WTC11 (cell line): ENCODE measurements around the gene ASCC1.

ENCODE experiments used
- JUN ChIP-seq: sonication (generic); formaldehyde crosslinking; IDR thresholded peaks from 2 replicates; pipeline ENCODE4 v1.8.0; 2023; ENCODE audit warnings: mild to moderate bottlenecking, missing genetic modification reagents
- MXD4 ChIP-seq: fragments of 250-450 bp; sonication (Bioruptor Pico); IDR thresholded peaks from 2 replicates; pipeline ENCODE4 v1.8.0; 2021; ENCODE audit warnings: mild to moderate bottlenecking, moderate library complexity, borderline replicate concordance
- SMAD4 ChIP-seq: sonication (generic); formaldehyde crosslinking; IDR thresholded peaks from 2 replicates; pipeline ENCODE4 v1.8.0; 2022; ENCODE audit warnings: mild to moderate bottlenecking, missing genetic modification reagents
- ZBTB21 ChIP-seq: sonication (generic); formaldehyde crosslinking; IDR thresholded peaks from 2 replicates; pipeline ENCODE4 v1.8.1; 2023; ENCODE audit warnings: mild to moderate bottlenecking, missing genetic modification reagents, borderline replicate concordance
- ZNF512 ChIP-seq: sonication (generic); formaldehyde crosslinking; IDR thresholded peaks from 2 replicates; pipeline ENCODE4 v1.8.1; 2022; ENCODE audit warnings: missing genetic modification reagents, borderline replicate concordance
- TF ChIP-seq, protein P1 (sequence below): fragments of 200-600 bp; IDR thresholded peaks from 2 replicates; pipeline ENCODE4 v1.8.0; 2022; ENCODE audit warnings: antibody characterized with exemption
- TF ChIP-seq, protein P2 (sequence below): sonication (generic); formaldehyde crosslinking; IDR thresholded peaks from 2 replicates; pipeline ENCODE4 v1.8.0; 2022; ENCODE audit warnings: mild to moderate bottlenecking, missing genetic modification reagents

- TF ChIP-seq, protein P1, sequence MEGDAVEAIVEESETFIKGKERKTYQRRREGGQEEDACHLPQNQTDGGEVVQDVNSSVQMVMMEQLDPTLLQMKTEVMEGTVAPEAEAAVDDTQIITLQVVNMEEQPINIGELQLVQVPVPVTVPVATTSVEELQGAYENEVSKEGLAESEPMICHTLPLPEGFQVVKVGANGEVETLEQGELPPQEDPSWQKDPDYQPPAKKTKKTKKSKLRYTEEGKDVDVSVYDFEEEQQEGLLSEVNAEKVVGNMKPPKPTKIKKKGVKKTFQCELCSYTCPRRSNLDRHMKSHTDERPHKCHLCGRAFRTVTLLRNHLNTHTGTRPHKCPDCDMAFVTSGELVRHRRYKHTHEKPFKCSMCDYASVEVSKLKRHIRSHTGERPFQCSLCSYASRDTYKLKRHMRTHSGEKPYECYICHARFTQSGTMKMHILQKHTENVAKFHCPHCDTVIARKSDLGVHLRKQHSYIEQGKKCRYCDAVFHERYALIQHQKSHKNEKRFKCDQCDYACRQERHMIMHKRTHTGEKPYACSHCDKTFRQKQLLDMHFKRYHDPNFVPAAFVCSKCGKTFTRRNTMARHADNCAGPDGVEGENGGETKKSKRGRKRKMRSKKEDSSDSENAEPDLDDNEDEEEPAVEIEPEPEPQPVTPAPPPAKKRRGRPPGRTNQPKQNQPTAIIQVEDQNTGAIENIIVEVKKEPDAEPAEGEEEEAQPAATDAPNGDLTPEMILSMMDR, result no peak
- TF ChIP-seq, protein P2, sequence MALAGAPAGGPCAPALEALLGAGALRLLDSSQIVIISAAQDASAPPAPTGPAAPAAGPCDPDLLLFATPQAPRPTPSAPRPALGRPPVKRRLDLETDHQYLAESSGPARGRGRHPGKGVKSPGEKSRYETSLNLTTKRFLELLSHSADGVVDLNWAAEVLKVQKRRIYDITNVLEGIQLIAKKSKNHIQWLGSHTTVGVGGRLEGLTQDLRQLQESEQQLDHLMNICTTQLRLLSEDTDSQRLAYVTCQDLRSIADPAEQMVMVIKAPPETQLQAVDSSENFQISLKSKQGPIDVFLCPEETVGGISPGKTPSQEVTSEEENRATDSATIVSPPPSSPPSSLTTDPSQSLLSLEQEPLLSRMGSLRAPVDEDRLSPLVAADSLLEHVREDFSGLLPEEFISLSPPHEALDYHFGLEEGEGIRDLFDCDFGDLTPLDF (CRISPR knock-in tag), result no peak
- TF ChIP-seq JUN (CRISPR knock-in tag), result no peak
- no peak for TF ChIP-seq SMAD4 (CRISPR knock-in tag)
- TF ChIP-seq ZNF512 (CRISPR knock-in tag), result no peak
- no peak for TF ChIP-seq ZBTB21 (CRISPR knock-in tag)
- no peak for TF ChIP-seq MXD4 (CRISPR knock-in tag)
Observed at GRCh38 chr10:72239409-72239808, 23.3 kb upstream of the ASCC1 start.
